Colon (tissue), 2 donors: ENCODE data around the gene GAB2.

Experiments
- FAIRE-seq: peaks from 2 replicates; lab custom pipeline; 2012; peaks lifted over from hg19 to GRCh38; lab: Jason Lieb, UNC
- donor health status: control.
- donor health status: control.

The GAB2 gene

DNA sequence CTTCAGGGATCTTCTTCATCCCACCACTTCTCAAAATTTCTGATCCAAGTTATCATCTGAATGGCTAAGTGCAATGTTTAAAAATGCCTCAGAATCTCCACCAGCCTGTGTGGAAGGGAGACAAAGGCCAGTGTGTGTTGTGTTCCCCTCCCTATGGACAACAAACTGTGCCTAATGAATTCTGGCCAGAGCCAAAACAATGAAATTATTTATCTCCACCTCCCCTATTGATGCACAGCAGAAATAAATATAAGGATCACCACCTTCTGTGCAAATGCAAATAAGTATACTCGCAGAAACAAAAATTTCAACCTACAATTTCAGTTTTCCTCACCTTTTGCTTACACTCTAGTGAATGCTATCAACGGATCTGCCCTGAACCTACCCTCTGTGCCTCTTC lies 75.8 kb downstream of the GAB2 start:
- no peak for FAIRE-seq

- no peak for FAIRE-seq
Observed at GRCh38 chr11:78340530-78340929, 77.1 kb downstream of the GAB2 start.

DNA sequence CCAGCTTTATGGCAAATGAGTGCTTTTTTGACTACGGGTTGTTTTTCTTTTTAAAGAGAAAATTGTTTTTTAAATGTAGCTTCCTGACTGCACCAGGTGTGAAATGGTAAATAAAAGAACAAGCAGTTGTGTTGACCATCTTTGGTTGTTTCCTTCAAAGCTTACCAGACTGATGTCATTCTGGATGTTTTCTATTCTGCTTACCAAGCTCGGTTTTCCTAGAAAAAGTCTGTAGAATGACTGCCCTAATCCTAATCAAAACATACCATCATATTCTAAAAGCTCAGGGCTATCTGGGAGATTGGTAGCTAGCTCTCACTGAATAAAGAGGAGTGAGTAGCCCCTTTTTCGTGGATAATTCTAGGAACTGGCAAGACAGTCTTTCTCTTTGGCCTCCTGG lies 77.7 kb downstream of the GAB2 start:
- no peak for FAIRE-seq

DNA sequence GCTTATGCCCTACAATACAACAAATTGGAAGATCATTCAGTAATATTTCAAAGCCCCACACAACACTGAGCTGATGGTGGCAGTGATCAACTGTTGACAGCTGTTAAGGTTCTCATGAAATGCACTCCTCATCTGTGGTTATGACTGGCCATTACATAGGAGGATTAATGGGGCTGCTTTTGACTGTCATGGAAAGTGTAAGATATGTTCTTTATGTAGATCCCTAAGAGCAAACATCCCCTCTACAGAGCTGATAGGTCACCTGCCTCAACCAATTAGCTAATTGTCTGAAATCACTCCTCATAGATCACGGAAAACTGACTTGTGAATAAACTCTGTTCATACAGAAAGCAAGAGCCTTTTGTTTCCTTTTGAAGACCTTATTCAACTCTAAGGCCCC lies 78.1 kb downstream of the GAB2 start:
- no peak for FAIRE-seq

DNA sequence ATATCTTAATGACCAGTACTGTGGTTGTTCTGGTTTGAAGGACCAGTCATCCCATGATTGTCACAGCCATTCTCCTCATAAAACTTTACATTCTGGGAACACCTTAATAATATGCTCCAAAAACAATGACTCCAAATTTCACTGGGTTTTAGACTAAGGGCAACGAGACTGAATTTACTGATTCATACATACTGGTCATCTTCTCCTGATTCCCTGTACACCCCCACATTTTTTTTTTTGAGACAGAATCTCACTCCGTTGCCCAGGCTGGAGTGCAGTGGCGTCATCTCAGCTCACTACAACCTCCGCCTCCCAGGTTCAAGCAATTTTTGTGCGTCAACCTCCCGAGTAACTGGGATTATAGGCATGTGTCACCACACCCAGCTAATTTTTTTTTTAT lies 78.9 kb downstream of the GAB2 start:
- no peak for FAIRE-seq

GRCh38 chr11:78338138-78338537 lies 79.5 kb downstream of the GAB2 start:
- FAIRE-seq: no peak

GRCh38 chr11:78337554-78337924 lies 80.1 kb downstream of the GAB2 start:
- no peak for FAIRE-seq

DNA sequence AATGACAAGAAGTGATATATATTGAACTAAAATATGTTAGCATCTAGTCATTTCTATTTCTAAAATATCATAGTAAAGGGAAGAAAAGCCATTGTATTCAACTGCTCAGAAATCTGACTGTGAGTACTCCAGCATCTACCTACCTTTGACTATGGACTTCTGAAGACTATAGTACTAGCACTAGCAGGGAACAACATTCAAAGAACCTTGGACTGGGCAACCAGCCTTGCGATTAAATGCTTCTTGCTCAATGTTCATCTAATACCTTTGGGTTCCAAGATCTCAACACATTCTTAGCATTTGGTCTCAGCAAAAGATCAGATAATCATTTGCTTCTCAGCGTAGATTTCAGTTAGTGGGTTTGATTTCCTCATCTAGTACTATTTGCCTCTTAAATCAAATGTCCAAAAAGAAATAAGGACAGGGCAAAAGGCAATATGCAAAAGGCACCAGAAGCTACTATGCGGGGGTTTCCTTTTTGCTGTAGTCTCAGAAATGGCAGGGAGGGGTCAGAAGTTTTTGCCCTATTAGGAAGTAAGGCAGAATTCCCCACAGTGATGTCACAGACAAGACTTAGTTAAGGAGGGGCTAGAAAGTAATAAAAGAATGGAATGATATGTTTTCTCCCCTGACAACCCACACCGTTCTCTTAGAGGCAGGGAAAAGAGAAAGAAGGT lies 80.6 kb downstream of the GAB2 start:
- no peak for FAIRE-seq

DNA sequence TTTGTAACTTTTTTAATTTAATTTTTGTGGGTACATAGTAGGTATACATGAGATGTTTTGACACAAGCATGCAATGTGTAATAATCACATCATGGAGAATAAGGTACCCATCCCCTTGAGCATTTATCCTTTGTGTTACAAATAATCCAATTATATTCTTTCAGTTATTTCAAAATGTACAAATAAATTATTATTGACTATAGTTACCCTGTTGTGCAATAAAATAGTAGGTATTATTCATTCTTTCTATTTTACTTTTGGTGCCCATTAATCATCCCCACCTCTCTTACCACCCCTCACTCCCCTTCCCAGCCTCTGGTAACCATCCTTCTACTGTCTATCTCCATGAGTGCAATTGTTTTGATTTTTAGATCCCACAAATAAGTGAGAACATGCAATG lies 83.5 kb downstream of the GAB2 start:
- no peak for FAIRE-seq

GRCh38 chr11:78332872-78333271 lies 84.7 kb downstream of the GAB2 start:
- no peak for FAIRE-seq

DNA sequence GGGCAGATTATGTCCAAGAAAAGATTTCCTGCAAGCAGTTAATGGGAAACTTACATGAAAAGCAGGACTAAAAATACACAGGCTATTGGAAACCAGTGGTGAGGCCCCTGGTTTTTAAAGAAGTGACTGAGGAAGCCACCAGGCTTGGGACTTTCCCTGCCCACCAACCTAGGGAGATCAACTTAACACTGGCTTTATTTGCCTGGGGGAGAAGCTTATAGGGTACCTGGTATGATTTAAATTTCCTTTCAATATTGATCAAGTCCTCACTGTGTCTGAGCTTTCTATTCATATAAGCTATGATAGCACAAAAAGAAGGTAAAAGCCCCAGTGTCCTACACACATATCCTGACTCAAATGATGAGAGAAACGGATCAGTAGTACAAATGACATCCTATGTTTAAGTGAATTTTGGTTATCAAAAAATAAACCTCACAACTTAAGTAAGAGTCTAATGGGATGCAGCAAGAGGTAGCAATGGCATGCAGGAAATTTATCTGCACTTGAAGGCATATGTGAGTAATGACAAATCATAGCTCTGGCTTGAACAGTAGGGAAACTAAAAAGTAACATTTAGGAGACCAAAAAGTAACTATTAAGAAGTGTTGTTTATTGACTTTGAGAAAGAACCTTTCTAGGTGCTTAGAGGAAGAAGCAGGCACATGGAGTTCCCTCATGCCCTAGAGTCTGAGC lies 85.3 kb downstream of the GAB2 start:
- no peak for FAIRE-seq

DNA sequence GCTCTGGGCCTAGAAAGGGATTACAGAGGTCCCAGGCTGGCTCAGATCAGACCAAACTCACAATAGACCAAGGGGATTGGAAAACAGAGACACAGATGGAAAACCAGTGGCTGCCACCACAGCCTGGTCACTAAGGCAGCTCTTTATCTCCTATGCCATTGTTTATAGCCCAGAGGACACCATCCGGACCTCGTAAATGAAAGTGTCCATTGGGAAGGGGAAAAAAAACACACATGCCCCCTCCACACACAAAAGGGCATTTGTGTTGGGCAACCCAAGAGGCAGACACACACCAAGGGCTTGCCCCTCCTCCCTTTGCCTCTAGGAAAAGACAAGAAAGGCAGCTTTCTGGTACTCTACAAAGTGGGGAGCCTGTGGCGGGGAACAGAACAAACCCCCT lies 85.9 kb downstream of the GAB2 start:
- FAIRE-seq: no peak

DNA sequence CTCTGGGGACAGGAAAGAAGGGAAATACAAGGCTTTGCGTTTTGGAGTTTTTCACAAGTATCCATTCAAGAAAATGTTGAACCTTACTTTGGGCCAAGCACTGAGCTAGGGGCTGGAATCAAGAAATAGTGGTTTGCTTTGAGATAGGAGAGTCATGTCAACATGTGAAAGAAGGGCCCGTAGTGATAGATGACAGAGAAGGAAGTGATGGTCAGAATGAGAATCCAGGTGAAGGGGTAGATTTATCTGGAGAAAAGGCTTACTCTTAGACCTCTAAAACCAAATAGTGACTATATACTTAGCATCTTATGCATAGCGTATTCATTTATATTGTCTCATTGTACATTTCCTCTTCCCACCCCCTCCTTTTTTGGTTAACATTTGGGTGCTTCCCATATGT lies 87.3 kb downstream of the GAB2 start:
- FAIRE-seq: no peak

GRCh38 chr11:78327945-78328344 lies 89.7 kb downstream of the GAB2 start:
- FAIRE-seq: no peak

DNA sequence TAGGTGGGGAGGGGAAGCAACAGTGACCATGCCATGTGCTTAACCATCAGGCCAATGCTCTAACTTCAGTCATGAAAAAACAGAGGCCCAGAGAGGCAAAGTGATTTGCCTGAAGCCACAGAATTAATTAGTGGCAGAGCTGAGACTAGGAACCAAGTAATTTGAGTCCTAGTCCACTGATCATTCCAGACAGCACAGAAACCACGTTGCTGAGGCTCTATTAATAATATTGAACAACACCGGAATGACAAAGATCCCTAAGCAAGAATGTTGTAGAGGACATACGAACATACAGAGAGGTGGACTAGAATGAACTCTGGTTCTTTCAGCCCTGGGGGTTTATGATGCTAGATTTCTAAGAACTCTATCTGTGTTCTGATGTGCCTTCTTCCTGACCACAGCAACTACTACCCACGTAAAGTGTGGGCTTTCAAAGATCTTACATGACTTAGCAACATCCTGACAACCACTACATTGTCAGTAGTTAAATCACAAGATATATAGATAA lies 92.3 kb downstream of the GAB2 start:
- FAIRE-seq: no peak

DNA sequence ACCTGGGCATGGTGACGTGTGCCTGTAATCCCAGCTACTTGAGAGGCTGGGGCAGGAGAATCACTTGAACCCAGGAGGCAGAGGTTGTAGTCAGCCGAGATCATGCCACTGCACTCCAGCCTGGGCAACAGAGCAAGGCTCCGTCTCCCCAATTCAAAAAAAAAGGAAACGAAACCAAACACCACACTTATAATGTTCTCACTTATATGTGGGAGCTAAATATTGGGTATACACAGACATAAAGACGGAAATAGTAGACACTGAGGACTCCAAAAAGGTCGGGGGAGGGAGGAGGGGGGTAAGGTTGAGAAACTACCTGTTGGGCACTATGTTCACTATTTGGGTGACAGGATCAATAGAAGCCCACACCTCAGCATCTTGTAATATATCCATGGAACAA lies 94.3 kb downstream of the GAB2 start:
- FAIRE-seq: no peak

DNA sequence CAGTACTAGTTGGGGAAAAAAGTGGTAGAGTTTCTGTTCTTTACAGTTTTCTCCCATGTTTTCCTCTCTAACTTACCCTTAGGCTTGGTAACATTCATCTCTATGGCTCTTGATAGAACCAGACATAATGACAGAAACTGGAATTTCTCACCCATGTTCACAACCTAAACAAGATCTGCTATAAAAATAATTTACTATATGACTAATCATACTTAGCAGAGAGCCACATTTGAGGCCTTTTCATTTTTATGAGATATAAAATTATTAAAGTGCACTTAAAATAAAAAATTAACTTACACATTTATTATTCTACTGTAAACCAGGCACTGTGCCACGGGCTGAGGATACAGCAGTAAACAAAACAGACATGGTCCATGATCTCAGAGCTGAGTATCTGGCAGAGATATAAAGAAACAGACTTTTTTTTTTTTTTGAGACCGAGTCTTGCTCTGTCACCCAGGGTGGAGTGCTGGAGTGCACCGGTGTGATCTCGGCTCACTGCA lies 98.1 kb downstream of the GAB2 start:
- no peak for FAIRE-seq

- FAIRE-seq: no peak
Observed at GRCh38 chr11:78318321-78319114, 99.1 kb downstream of the GAB2 start.

GRCh38 chr11:78315724-78316123 lies 101.9 kb downstream of the GAB2 start:
- FAIRE-seq: no peak

GRCh38 chr11:78314762-78315161 lies 102.9 kb downstream of the GAB2 start:
- no peak for FAIRE-seq

- no peak for FAIRE-seq
Observed at GRCh38 chr11:78313898-78314297, 103.7 kb downstream of the GAB2 start.

DNA sequence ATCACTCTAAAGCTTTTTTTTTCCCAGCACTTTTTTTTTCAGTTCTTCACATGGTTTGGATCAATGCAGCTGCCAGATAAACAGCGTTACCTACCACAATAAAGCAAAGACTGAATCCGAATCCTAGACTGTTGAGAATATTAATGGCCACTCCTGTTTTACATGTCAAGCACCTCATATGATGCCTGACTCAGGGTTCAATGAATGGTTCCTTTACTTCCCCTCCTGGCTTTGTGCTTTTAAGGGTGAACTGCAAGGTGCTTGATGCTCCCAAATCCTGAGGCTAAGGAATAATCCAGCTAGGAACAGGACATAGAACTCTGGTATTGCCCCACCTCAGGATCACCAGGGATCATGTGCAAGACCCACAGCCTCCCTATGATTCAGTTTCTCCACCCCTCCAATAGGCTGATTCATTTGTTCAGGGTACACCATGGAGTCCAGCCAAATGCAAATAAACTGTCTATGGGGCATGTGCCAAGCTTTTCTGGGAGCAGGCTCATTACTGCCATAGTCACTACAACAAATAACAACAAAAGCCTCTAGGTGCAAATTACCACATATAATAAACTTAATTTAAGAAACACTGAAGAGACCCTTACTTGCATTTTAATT lies 104.3 kb downstream of the GAB2 start:
- FAIRE-seq: no peak

GRCh38 chr11:78312712-78313111 lies 104.9 kb downstream of the GAB2 start:
- FAIRE-seq: no peak
